Ectodermal cell (in vitro differentiated cells): ENCODE results near the gene RPP30.

Source experiments
- H3K27ac ChIP-seq: 2 replicates; pipeline ENCODE4 v1.7.0; 2013; ENCODE audit warnings: mild to moderate bottlenecking, low read depth, low read length; ENCODE audit not compliant: insufficient read depth, poor library complexity, severe bottlenecking
- H3K27me3 ChIP-seq: 2 replicates; pipeline ENCODE4 v1.7.0; 2013; ENCODE audit warnings: mild to moderate bottlenecking, low read length; ENCODE audit not compliant: insufficient read depth, control insufficient read depth, poor library complexity, severe bottlenecking
- H3K36me3 ChIP-seq: one replicate; pipeline ENCODE4 v1.7.0; 2013; ENCODE audit warnings: low read length; ENCODE audit not compliant: control insufficient read depth, insufficient read depth
- H3K4me1 ChIP-seq: one replicate; pipeline ENCODE4 v1.7.0; 2013; ENCODE audit warnings: low read length; ENCODE audit not compliant: control insufficient read depth, insufficient read depth
- H3K4me3 ChIP-seq: 2 replicates; pipeline ENCODE4 v1.7.0; 2013; ENCODE audit warnings: low read depth, low read length, control low read depth; ENCODE audit not compliant: insufficient read depth
- H3K9me3 ChIP-seq: 2 replicates; pipeline ENCODE4 v1.7.0; 2013; ENCODE audit warnings: mild to moderate bottlenecking, low read length, moderate library complexity; ENCODE audit not compliant: control insufficient read depth
- WGBS, 2 experiments: methylation state at CpG; one replicate each; pipeline ENCODE4 v1.1.7; 2013; ENCODE audit warnings: missing lambda C conversion rate in 2 of 2; 5-methylcytosine and 5-hydroxymethylcytosine counted together

RPP30 gene

DNA sequence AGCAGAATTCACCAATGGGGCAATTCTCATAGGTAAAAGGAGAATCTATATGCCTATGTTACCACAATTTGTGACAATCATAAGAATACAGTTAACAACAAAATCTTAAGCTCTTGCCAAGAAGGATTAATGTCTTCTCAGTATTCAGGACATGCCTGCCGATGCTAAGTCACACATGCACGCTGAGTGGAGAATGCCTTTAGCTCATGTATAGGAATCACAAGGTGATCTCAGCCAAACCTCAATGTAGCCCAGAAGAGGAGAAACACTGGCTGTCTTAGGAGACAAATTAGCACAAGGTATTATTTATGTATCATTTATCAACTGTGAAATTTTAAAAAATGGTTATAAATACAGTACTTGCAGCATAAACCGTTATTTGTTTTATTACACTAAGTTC, 16.6 kb upstream of the RPP30 start:
- peaks cover 44% of the 10 kb centered on the region for H3K27me3 ChIP-seq
- no peaks in the 10 kb centered on the region for H3K9me3 ChIP-seq
- no peak overlapping the region for H3K27ac ChIP-seq
- no peak overlapping the region for H3K4me3 ChIP-seq
- H3K4me1 ChIP-seq = no peaks in the 10 kb centered on the region
- WGBS, 2 experiments = 50 to 62% methylated on average over 2 to 3 of the region's 3 CpGs
- no peaks in the 10 kb centered on the region for H3K36me3 ChIP-seq

DNA sequence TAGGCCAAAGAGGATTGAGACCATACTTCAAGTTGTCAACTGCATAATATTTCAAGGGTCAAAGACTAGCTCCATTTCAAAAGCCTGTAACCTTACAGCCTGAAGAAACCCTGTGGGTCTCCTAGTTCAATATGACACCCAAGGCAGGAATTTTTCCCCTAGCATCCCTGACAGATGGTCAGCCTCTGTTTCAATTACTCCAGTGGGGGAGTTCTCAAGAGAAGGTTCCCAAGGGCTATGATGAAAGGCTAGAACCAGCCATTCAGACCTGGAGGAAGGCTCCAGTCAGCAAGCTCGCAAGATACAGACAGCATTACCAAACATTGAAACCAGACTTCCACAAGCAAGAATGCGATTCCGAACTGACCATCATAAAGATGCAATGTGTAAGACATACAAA, 15.5 kb upstream of the RPP30 start:
- WGBS, 2 experiments = 51 to 62% methylated on average over 3 of the region's 3 CpGs
- H3K27me3 ChIP-seq = peaks cover 44% of the 10 kb centered on the region
- H3K4me3 ChIP-seq = no peak overlapping the region
- no peaks in the 10 kb centered on the region for H3K36me3 ChIP-seq
- no peak overlapping the region for H3K27ac ChIP-seq
- H3K9me3 ChIP-seq = no peaks in the 10 kb centered on the region
- no peaks in the 10 kb centered on the region for H3K4me1 ChIP-seq

GRCh38 chr10:90856964-90857634, 14.7 kb upstream of the RPP30 start:
- H3K4me1 ChIP-seq = no peaks in the 10 kb centered on the region
- peak overlapping the region; percentile 52 for H3K4me3 ChIP-seq
- no peak overlapping the region for H3K27ac ChIP-seq
- H3K9me3 ChIP-seq = no peaks in the 10 kb centered on the region
- 3 to 4% methylated on average over 59 of the region's 59 CpGs for WGBS, 2 experiments
- peaks cover 44% of the 10 kb centered on the region for H3K27me3 ChIP-seq
- no peaks in the 10 kb centered on the region for H3K36me3 ChIP-seq

GRCh38 chr10:90857635-90858460, 13.9 kb upstream of the RPP30 start, which contains the start of gene HTR7:
Gene HTR7 (minus strand): TSS chr10:90858039. CDS start chr10:90857671, 368 bp downstream.
- Histone ChIP-seq H3K9me3 (no peaks in the 10 kb centered on the region), H3K27ac (no peak within 1 kb of the TSS), H3K27me3 (peaks cover 44% of the 10 kb centered on the region)

GRCh38 chr10:90858461-90858968, 13.3 kb upstream of the RPP30 start:
- H3K4me1 ChIP-seq = no peaks in the 10 kb centered on the region
- peaks cover 44% of the 10 kb centered on the region for H3K27me3 ChIP-seq
- no peaks in the 10 kb centered on the region for H3K9me3 ChIP-seq
- H3K4me3 ChIP-seq = peak overlapping the region; percentile 52
- no peak overlapping the region for H3K27ac ChIP-seq
- 32 to 37% methylated on average over 7 to 10 of the region's 10 CpGs for WGBS, 2 experiments
- no peaks in the 10 kb centered on the region for H3K36me3 ChIP-seq

More at GRCh38 chr10:90857635-90858460, 13.9 kb upstream of the RPP30 start, which contains the start of gene HTR7:
- 0 to 1% methylated on average over 102 to 104 of the region's 104 CpGs for WGBS, 2 experiments
- Histone ChIP-seq H3K4me3 (peak within 1 kb of the TSS; percentile 52), H3K4me1 (no peaks in the 10 kb centered on the region), H3K36me3 (no peaks in the 10 kb centered on the region)

GRCh38 chr10:90859321-90859751, 12.4 kb upstream of the RPP30 start:
- Histone ChIP-seq H3K27ac (no peak overlapping the region), H3K4me1 (no peaks in the 10 kb centered on the region), H3K36me3 (no peaks in the 10 kb centered on the region), H3K9me3 (no peaks in the 10 kb centered on the region), H3K4me3 (no peak overlapping the region), H3K27me3 (peaks cover 44% of the 10 kb centered on the region)
- WGBS, 2 experiments = 90 to 93% methylated on average over 2 to 5 of the region's 5 CpGs

DNA sequence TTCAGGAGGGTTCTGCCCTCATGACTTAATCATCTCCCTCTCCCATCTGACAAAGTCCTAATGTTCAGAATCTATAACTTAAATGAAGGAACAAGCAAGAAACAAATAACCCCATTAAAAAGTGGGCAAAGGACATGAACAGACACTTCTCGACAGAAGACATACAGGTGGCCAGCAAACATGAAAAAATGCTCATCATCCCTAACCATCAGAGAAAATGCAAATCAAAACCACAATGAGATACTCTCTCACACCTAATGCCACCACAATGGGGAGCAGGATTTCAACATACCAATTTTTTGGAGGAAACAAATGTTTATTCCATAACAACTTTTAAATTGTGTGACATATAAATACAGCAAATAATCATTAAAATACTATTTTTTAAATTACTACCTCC, 11.0 kb upstream of the RPP30 start:
- 83 to 96% methylated on average over 1 of the region's 1 CpG for WGBS, 2 experiments
- Histone ChIP-seq H3K27ac (no peak overlapping the region), H3K27me3 (peaks cover 35% of the 10 kb centered on the region), H3K9me3 (no peaks in the 10 kb centered on the region), H3K4me1 (no peaks in the 10 kb centered on the region), H3K36me3 (no peaks in the 10 kb centered on the region), H3K4me3 (no peak overlapping the region)

- Histone ChIP-seq H3K36me3 (no peaks in the 10 kb centered on the region), H3K4me1 (no peaks in the 10 kb centered on the region), H3K9me3 (no peaks in the 10 kb centered on the region), H3K27ac (no peak overlapping the region), H3K27me3 (peaks cover 16% of the 10 kb centered on the region), H3K4me3 (no peak overlapping the region)
- WGBS, 2 experiments = 72 to 81% methylated on average over 2 of the region's 2 CpGs
These were observed 8.8 kb upstream of the RPP30 start for GRCh38 chr10:90862908-90863514.

DNA sequence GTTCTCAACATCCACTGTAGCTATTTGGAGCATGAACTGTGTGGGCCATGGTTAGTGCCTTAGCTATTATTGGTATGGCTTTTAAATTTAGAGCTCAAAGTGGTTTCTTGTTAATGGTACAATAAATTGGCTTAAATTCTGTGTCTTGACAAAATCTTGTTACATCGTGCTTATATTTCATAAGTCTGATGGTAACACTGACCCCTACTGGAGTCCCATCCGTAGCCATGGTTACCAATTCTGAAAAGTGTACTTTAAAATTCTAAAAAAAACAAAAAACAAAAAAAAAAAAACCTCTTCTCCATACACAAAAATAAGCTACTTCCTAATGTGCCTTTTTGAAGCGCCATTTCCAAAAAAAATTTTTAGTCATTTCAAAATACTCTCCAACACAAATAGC, 6.4 kb upstream of the RPP30 start:
- Histone ChIP-seq H3K27ac (no peak overlapping the region), H3K36me3 (no peaks in the 10 kb centered on the region)
- 88 to 93% methylated on average over 3 of the region's 3 CpGs for WGBS, 2 experiments

More for the DNA sequence above, 6.4 kb upstream of the RPP30 start:
- no peak overlapping the region for H3K4me3 ChIP-seq
- peaks cover 2% of the 10 kb centered on the region for H3K9me3 ChIP-seq
- H3K4me1 ChIP-seq = no peaks in the 10 kb centered on the region
- H3K27me3 ChIP-seq = no peaks in the 10 kb centered on the region
